Activated CD8-positive, alpha-beta memory T cell treated with anti-CD3 and anti-CD28 coated beads, Interleukin-2, amount 50 U/mL, for 24 hours (primary cell): ENCODE results near the gene MOXD1.
"Not testable (repeated sequence)": the region's sequence is repeated elsewhere in the genome, so short reads cannot be mapped to it uniquely, and the experiment has no call there.

ENCODE experiments used
- DNase-seq: peaks from one replicate; pipeline ENCODE4 v3.0.0-alpha.2; 2020; ENCODE audit errors: extremely low read depth

The MOXD1 gene

DNA sequence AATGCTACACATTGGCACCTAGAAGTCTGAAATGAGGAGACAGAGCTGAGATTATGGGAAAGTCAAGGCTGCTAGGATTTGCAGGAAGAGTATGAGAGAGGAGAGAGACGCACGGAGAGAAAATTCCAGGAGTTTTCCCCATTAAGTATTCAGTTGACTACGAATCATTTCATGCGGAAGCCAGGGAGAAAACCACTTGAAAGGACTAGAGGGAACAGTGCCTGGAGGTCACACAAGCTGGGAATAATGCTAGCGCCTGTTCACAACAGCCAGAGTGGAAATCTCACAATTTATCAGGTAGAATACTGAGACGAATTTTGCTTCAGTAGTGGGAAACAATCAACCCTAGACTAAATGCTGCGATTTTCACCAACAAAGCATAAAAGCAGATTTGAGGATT, 118.6 kb downstream of the MOXD1 start:
- DNase-seq: no peak

DNA sequence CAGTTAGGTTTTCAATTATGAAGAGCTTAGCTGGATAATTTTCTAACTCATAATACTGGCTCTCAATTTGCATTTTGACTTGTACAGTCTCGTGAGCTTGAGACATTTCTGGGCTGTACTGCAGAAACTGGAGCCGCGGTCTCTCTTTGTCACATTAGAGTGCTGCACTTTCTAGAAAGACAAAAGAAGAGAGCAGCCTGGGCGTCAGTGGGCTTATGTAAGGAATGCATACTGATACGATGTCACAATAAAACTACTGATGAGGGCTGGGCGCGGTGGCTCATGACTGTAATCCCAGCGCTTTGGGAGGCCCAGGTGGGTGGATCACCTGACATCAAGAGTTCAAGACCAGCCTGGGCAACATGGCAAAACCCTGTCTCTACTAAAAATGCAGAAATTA, 120.8 kb downstream of the MOXD1 start:
- no peak for DNase-seq

DNA sequence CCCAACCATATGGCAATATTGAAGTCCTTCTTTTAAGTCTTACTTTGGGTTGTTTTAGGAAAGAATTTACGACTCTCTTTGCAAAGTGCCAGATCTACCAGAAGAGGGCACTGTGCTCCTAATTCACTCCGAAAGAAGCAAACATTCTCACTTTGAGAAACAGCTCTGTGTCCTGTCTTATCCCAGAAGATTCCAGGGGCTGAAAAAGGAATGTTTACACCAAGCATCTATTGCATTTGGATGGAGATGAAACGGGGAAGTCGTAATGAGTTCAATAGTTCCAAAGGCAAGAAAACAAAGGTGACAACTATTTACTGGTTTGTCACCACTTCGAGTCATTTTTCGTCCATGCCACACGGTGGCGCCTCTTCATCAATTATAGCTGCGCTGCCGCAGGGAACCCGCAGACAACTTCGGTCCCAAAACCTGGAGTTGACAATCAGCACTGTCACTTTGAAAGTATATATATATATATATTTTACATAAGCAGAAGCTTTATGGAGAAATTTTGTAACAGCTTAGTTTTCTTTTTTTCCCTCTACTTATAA, 121.6 kb downstream of the MOXD1 start:
- DNase-seq: peak; percentile 34

DNA sequence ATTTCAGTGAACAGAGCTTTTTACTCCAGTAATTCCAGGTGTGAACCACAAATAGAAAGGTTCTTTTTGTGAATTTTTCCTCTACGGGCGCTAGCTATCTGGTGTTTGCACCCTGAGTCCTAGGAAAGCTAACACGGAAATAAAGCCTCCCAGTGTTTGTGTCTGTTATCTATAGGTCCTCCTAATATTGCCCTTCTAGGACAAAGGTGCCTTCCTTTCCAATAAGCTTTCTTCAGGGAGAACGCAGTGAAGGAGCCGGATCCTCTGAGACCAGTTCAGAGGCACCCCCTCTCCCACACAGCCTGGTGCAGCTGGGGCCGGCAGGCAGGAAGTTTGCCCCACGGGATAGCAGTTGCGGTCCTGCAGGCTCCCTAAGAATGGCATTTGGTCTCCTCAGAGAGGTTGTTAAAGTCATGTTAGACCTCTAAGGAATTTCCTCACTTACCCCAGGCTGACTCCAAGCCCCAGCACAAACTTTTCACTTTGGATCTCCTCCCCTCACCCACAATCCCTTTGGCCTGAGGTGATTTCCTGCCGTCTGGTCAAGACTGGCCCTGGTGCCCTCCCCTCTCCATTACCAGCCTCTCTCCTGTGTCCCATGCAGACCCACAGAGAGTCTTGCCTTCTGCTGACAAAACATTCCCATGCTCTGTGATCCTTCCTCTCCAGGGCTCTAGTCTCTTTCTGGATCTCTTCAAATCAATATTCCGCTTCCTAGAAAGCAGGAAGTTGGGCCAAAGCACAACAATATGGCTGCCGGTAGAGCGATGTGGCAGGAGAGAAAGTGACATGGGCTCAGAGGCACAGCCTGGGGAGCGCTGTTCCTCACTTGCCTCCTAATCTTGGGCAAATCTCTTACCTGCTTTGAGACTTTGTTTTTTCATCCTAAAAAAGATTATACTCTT, 126.0 kb downstream of the MOXD1 start:
- DNase-seq: no peak

DNA sequence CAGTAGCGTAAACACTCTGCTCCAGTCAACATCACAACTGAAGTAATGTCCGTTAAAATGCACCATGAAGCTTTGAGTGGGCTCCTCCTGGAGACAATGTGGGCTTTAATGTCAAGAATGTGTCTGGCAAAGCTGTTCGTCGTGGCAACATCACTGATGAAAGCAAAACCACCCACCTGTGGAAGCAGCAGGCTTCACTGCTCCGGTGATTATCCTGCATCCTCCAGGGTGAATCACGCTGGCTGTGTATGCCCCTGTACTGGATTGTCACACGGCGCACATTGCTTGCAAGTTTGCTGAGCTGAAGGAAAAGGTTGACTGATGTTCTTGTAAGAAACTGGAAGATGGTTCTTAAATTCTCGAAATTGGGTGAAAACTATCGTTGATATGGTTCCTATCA, 128.5 kb downstream of the MOXD1 start:
- DNase-seq: no peak

DNA sequence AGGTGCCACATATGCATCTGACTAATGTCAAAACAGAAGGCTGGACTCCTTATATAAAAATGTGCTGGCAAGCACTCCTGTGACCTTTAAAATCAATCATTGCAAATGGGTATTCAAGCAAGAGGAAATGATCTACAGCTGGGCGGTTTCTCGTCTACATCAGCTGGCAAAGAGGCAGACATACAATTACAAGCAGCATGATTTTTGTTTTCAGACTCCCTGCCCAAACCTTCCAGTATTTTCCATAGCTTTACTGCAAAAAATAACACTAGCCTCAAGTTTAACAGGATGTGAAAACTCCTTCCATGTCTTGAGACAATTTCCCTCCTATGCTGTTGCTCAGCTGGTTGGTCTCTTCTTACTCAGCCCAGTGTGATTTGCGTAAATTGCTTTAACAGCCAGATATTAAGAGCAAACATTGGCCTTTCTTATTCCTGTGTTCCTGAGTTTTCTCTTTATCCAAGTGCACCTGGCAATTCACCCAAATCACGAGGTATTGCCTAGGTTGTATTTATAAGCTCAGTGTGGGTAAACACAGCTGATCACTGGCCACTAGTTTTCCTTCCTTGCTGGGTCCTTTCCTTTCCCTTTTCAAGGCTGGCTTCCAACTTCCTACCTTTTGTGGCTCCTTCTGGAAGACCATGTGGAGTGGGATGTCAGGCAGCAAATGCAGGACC, 130.4 kb downstream of the MOXD1 start:
- no peak for DNase-seq

DNA sequence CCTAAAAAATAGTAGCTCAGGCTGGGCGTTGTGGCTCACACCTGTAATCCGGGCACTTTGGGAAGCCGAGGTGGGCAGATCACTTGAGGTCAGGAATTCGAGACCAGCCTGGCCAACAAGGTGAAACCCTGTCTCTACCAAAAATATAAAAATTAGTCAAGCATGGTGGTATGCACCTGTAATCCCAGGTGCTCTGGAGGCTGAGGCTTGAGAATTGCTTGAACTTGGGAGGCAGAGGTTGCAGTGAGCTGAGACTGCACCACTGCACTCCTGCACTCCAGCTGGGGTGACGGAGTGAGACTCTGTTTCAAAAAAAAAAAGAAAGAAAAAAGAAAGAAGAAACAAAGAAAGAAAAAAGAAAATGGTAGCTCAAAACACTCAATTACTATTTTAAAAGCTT, 132.6 kb downstream of the MOXD1 start:
- DNase-seq: not testable (repeated sequence)

DNA sequence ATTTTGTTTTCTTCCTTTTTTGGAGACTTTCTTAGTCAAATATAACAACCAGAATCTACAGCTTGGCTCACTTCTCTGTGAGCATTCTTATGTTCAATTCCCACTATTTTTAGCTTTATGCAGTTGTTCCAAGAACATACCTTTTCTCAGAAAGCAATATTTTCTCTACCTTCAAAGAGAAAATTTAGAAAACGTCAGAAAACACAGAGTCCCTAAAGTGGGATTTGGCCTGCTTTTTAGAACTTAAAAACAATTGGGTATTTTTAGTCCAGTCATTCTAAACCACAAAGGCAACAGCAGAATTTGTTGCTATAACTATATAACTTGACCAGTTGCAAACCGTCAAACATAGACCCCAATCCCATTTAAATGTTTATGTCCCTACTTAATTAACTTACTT, 133.1 kb downstream of the MOXD1 start:
- DNase-seq: no peak

DNA sequence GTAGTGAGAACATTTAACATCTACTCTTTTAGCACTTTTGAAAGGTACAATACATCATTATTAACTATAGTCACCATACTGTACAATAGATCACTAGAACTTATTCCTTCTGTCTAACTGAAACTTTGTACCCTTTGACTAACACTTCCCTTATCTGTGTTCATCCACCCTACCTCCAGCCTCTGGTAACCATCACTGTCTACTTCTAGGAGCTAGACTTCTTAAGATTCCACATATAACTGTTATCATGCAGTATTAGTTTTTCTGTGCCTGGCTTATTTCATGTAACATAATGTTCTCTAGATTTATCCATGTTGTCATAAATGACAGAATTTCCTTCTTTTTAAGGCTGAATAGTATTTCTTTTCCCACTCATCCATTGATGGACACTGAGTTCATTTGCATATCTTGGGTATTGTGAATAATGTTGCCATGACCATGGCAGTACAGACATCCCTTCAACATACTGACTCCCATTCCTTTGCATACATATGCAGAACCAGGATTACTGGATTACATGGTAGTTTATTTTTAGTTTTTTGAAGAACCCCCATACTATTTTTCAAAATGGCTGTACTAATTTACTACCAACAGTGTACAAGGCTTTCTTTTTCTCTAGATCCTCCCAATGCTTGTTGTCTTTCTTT, 135.7 kb downstream of the MOXD1 start:
- no peak for DNase-seq

DNA sequence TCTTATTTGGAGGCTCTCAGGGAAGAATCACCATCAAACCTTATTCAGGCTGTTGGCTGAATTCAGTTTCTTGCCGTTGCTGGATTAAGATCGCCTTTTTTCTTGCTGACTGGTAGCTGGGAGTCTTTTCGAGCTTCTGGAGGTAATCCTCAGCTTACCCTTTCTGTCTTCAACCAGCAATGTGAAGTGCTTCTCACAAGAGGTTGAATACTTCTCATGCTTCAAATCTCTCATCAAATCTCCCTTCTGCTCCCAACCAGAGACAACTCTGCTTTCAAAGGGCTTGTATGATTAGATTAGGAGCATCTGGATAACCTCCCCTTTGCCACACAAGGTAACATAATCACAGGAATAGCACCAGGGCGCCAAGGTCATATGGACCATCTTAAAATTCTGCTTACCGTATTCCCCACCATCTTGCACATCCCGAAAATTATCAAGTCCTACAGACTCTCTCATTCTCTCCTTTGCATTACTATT, 137.2 kb downstream of the MOXD1 start:
- DNase-seq: no peak

DNA sequence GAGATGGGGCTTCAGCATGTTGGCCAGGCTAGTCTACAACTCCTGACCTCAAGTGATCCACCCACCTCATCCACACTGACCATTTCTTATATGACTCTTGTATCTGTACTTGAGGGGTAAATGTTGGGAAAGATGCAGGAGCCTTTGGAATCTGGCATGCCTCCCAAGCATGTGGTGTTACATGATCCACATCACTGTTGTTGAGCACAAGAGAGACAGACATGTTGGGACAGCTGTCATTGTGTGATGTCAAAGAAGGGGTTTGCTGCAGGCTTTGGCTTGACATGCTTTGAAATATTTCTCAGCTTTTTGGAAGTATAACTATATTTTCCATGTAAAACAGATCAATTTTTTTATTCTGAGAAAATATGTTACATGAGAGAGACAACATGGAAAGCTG, 139.9 kb downstream of the MOXD1 start:
- no peak for DNase-seq

DNA sequence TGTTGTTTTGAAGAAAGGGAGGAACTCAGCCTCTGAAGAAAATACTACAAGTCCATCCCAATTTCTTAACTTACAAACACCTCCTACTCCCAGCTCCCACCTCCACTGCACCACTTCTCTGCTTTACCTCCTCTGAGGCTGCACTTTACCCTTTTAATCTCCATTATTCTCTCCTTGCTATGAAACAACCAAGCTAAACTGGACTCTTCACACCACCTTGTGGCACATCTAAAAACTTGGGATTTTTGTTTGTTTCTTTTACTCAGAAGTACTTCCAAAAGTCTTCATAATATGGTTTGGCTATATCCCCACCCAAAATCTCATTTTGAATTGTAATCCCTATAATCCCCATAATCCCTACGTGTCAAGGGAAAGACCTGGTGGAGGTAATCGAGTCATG, 142.2 kb downstream of the MOXD1 start:
- DNase-seq: no peak

DNA sequence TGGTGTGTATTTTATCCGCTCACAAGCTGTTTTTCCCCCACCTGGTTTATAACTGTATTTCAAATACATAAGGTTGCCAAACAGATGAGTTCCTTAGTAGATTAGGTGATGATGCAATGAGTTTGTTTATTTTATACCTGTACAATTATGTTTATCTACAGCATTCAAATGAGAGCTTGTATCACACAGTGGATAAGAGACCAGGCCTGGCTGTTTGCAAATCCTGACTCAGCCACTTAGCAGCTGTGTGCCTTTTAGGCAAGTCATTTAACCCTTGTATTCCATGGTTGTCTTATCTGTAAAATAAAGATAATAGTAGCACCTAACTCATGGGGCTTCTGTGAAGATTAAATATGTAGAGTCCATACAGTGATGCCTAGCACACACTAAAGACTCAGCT, 143.7 kb downstream of the MOXD1 start:
- DNase-seq: no peak

DNA sequence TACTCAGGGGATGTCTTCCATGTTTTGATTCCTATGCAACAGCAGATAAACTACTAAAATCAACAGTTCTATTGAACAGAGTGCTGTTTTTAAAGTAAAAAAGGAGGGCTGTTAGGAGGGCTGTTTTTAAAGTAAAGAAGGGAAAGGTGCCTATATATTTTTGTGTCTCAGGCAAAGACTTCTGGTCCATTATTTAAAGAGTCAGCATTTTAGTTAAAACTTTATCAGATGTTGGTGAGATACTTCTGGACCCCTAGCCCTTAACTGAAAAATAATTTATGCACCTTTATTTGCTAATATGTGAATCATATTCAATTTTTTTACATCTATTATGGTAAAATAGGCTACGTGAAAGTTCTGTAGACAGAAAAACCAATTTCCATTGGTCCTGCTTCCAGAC, 144.8 kb downstream of the MOXD1 start:
- no peak for DNase-seq

DNA sequence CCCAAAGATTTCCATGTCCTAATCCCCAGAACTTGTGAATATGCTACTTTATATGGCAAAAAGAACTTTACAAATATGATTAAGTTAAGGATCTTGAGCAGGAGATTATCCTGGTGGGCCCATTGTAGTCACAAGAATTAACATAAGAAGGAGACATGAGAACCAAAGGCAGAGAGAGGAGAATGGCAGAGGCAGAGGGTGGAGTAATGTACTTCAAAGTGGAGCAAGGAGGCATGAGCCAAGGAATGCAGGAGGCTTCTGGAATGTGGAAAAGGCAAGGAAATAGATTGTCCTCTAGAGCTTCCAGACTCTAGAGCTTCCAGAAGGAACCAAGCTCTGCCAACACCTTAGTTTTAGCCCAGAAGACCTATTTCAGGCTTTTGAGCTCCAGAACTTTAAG, 147.4 kb downstream of the MOXD1 start:
- no peak for DNase-seq

DNA sequence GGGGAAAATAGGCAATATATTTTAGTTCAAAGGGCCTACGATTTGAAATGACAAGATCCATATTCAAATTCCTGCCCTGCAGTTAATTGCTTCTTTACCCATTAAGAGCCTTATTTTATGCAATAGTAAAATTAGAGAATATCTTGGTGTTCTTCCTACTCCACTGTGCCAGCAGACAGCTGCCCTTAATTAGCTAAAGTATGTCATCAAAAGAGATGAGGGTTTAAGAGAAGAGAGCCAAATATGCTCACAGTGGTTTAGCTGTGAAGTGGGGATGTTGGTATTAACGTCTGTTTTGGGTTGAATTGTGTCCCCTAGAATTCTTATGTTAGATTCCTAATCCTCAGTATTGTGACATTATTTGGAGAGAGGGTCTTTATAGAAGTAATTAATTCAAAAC, 148.1 kb downstream of the MOXD1 start:
- no peak for DNase-seq

DNA sequence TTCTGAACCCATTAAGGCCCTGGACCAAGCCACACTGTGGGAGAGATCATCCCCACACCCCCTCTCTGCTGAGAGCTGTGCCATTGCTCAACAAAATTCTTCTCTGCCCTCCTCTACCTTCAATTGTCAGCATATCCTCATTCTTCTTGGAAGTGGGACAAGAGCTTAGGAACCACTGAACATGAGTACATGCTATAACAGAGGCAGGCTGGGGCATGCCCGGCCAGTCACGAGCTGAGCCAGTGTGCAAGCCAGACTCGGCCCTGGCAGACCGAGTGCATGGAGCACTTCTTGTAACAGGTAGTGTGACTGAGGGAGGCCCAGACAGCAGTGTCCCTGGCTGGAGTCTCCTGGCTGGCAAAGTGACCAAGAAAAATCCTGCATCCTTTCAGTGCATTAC, 149.2 kb downstream of the MOXD1 start:
- DNase-seq: no peak

DNA sequence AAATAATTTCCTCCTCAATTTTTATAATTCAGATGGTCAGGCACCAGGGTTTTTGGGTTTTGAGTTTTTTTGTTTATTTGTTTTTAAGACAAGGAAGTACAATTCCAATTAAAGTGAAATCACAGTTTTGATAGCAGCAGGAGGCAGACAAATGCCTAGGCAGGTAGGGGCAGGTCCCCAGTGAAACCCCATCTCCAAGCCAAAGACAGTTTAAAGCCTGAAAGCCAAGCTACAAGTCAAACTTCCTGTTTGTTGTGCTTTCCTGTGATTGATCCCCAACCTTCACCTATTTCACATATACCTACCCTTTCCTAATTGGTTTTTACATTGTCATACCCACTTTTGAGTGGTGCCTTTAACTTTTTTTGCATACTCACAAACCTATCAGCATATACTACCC, 149.6 kb downstream of the MOXD1 start:
- no peak for DNase-seq

DNA sequence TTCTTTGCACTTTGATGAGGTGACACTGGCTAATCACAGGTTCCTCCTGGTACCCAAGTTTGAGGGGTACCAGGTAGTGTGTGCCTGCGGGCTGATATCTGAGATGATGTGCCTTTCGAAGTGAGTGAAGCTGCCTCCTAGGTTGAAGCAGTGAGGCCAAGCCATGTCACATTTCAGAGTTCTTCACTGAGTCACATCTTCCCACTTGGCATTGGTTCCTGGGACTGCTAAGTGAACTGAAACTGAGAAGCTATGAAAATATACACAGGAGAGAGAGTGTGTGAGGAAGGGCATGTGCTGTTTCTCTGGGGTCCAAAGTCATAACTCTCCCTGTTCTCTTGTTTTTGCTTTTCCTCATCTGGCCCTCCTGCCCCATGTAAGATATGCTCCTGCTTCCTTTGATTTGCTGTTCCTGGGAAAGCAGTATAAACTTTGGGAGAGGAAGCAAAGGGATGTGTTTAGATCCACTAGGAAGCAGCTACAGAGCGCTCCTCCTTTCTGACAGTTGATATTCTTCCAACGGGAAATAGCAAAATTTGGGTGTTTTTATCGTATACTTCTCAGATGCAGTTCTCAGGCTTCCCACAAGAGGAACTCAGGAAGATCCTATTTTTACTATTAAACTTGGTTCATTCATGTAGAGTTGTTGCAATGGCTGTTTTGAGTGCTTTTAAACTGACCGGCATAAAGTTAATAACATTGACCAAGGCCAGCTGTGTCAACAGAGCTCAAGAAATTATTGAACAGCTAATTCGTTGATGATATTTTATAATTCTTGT, 153.7 kb downstream of the MOXD1 start:
- DNase-seq: no peak

DNA sequence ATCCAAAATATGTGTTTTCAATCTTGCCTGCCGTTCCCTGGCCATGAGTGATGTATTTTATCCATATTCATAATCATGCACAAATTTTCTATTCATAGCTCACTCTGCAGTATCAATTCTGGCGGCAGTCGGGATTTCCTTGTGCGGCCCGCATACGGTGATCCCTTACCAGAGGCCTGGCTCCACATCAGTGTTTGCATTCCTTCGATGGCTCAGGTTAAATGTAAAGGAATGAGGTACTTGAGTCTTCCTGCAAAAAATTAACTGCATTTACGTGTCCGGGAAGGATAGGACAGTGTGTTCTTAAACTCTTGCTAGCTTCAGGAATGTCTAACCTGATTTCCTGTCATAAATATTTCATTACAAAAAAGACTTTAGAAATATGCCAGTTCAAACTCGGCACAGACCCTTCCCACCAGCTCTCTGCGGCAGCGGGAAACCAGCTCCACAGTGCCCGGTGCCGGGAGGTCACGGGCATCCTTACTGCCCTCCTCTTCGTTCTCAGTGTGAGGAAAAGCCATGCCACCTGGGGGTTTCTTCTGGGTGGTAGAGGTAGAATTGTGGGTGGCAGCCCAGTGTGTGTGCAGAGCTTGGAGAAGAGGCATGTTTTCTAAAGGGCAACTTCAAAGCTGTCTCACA, 154.5 kb downstream of the MOXD1 start:
- no peak for DNase-seq

DNA sequence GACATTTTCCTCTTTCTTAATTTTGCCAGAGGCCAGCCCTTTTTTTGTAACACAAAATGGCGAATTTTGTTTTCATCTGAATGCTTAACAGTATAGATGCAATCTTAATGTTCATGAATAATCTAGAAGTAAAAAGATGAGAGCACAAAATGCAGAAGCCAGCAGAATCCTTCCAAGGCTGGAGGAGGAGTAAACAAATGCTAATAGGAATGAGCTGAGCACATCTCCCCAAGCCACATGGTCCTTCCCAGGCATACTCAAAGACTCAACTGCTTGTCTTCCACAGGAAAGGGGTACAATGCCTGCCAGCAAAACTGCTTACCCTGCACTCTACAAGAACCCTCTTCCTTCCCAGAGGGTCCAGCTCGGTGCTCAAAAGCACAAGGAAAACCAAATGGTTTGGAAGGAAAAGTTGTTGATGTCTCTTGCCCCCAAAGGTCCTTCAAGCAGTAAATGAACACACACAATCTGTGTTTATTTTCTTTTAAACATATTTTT, 155.1 kb downstream of the MOXD1 start:
- DNase-seq: no peak
